Choroid plexus epithelial cell (primary cell): ENCODE results near the gene STXBP4.

Source experiments
- DNase-seq: peaks from one replicate; pipeline ENCODE4 v3.0.0-alpha.2; 2010; ENCODE audit warnings: low read depth
- H3K4me3 ChIP-seq: 2 replicates; pipeline ENCODE4 v1.5.1; 2011; ENCODE audit warnings: low read depth, mild to moderate bottlenecking, control low read depth, low read length, moderate library complexity
- TF ChIP-seq, protein P1 (sequence below): conservative IDR thresholded peaks from 2 replicates; pipeline ENCODE4 v1.5.1; 2011; ENCODE audit warnings: low read depth, mild to moderate bottlenecking, control low read depth, inconsistent platforms, low read length, moderate library complexity

Gene STXBP4

DNA sequence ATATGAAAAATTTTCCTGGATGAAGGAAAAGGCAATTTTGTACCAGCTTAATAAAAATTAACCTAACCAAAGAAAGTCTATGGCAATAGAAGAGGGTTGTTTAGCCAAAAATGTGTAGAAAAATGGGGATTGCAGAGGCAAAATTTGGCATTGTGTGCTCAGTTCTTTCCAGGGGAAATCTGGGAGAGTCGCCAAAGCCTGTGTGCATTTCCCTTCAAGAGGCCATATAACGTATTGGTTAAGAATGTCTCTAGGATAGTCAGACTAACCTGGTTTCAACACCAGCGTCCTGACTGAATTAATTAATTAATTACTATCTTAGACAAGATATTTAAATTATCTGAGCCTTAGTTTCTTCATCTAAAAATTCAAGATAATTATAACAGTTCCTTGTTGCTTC is 251.4 kb downstream of the STXBP4 start:
- H3K4me3 ChIP-seq = no peak overlapping the region
- TF ChIP-seq, protein P1, sequence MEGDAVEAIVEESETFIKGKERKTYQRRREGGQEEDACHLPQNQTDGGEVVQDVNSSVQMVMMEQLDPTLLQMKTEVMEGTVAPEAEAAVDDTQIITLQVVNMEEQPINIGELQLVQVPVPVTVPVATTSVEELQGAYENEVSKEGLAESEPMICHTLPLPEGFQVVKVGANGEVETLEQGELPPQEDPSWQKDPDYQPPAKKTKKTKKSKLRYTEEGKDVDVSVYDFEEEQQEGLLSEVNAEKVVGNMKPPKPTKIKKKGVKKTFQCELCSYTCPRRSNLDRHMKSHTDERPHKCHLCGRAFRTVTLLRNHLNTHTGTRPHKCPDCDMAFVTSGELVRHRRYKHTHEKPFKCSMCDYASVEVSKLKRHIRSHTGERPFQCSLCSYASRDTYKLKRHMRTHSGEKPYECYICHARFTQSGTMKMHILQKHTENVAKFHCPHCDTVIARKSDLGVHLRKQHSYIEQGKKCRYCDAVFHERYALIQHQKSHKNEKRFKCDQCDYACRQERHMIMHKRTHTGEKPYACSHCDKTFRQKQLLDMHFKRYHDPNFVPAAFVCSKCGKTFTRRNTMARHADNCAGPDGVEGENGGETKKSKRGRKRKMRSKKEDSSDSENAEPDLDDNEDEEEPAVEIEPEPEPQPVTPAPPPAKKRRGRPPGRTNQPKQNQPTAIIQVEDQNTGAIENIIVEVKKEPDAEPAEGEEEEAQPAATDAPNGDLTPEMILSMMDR = no peak
- peak; percentile 5 for DNase-seq
